Cerebellar nuclear complex (tissue), 1 donor: Measurements from ENCODE around the gene NOL7.

Experiments used
- DNase-seq, 2 experiments: peaks; one replicate each; lab custom pipeline; 2025; lab: John Stamatoyannopoulos, UW

The NOL7 gene

DNA sequence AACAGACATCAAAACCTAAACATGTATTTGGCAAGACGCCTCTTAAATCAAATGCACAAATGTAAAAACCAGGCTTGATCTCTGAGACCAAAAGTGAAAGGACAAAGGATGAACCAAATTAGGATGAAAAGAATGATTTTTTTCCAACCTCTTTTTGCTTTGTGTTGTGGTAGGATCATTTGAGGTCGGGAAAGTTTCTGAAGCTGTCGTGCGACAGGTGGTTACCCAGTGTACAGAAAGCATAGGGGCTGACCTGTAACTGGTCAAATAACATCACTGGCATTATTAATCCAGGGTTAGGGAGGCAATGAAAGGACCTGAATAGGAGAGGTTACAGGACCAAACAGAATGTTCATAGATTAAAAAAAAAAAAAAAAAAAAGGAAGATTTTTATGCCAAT is 18.1 kb upstream of the NOL7 start:
- DNase-seq: no peak

DNA sequence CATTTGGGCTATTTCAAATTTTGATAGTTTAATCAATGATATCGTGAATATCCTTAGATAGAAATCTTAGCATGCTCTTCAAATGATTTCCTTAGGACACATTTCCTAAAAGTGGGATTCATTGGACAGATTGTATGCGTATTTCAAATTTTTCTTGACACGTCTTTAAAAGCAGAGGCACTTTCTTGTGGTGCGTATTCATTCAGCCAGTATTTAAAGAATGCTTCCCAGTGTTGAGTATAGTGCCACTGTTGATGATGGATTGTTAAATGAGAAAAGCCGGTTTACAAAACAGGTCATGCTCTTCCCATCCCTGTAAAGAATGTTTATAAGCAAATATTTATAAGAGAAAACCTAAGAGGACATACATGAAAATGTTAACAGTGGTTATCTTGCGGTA is 15.1 kb upstream of the NOL7 start:
- DNase-seq: no peak

- DNase-seq: no peak
Measured at GRCh38 chr6:13604135-13604534, 11.0 kb upstream of the NOL7 start.

DNA sequence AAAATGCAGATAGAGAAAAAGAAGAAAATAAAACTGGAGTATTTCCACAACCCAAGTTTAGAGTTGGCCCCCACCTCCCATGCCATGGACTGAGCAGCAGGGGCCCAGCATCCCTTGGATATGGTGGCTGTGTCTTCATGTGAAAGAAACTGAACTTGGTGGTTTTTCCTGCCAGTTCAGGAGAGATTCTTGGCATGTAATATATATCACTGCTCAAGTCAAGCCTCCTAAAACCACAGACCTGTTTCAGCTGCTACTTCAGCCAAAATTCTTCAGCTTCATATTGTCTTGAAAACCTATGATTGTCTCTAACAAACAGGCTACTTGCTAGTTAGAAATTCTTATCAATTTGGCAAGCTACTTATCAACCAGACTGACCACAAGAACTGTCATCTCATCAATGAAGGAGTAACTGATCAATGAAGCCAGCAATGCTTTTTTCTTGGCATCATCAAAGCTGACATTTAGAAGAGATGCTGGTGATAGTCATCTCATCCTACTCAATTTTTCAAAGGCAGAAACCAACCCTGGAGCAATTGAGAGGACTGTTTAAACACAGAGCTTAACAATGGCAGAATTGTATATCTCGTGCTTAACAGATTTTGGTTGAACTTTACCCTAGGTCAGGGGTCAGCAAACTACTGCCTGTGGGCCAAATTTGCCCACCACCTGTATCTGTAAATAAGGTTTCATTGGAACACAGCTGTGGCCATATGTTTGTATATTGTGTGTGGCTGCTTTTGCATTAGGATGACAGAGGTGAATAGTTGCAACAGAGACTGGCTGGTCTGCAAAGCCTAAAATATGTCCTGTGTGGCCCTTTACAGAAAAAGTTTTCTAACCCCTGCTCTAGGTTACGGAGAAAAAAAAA is 10.4 kb upstream of the NOL7 start:
- no peak for DNase-seq

DNA sequence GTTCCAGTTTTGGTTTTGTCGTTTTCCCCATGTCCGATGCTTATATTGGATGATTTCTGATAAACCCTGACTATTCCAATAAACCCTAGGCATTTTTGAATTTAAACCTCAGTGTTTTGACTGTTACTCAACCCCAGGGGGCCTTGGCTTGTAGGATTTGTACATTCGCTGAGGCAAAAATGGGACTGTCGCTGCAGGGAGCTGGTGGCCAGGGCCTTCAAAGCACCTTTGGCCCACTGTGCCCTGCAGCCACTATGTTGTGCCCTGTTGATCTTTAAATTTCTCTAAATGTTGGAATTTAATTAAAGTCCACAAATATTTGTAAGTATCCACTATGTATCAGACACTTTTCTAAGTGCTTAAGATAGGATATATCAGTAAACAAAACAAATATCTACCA is 9.5 kb upstream of the NOL7 start:
- no peak for DNase-seq

DNA sequence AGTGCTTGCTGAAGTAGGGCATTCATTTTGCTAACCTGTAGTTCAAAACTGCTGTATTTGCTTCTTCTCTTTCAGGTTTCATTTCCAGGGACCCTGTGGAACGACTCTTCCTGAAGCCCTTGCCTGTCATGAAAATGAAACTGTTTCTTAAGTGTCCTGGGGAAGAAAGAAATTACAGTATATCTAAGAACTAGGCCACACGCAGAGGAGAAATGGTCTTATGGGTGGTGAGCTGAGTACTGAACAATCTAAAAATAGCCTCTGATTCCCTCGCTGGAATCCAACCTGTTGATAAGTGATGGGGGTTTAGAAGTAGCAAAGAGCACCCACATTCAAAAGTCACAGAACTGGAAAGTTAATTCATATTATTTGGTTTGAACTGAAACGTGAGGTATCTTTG is 3.4 kb upstream of the NOL7 start:
- no peak for DNase-seq

DNA sequence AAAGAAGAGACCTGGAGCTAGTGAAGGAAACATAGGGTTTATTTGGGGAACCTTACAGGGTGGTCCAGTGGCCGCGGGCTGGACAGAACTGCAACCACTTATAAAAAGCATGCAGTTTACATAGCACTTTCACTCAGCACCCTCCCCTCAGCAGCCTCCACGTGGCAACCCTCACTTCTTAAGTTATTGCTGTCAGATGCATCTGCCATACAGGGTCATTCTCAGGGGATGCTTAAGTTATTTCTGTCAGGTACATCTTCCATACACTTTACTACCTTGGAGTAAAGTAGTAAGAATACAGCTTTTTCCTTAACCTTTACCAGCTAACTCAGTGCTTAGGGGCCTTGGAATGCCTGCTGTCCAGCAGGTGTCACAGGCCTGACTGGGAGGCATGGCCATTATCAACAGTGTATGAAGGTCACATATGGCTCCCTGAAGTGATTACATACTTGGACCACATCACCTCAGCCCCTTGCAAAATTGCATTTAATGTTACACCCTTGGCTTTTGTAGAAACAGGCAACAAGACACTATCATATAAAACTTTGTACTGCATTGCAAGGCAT is 2.0 kb upstream of the NOL7 start:
- DNase-seq: no peak

- no peak for DNase-seq
Measured at GRCh38 chr6:13614126-13614925, 809 bp upstream of the NOL7 start.

GRCh38 chr6:13615792-13616120 is 621 bp downstream of the NOL7 start:
- no peak for DNase-seq

DNA sequence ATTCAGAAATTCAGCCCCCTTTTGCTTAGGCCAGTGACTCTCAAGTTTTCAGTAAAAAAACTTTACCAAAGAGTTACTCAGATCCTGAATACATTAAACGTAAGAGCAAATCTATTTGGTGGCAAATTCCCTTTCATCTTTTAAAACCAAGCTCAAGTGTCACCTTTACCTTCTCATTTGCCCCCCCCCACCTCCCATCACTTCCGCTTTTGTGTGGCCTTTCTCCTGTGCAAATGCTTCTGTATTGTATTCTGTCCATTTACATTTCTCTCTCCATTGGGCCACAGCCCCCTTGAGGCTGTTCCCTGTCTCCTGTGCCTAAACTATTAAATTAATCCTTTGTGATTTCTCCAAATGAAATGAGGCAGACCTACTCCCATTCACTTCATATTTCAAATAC is 1.9 kb downstream of the NOL7 start:
- no peak for DNase-seq

GRCh38 chr6:13624871-13625288 is 9.7 kb downstream of the NOL7 start:
- no peak for DNase-seq

GRCh38 chr6:13629459-13630116 is 14.5 kb downstream of the NOL7 start:
- no peak for DNase-seq

- no peak for DNase-seq
Measured at GRCh38 chr6:13630499-13630898, 15.4 kb downstream of the NOL7 start.

DNA sequence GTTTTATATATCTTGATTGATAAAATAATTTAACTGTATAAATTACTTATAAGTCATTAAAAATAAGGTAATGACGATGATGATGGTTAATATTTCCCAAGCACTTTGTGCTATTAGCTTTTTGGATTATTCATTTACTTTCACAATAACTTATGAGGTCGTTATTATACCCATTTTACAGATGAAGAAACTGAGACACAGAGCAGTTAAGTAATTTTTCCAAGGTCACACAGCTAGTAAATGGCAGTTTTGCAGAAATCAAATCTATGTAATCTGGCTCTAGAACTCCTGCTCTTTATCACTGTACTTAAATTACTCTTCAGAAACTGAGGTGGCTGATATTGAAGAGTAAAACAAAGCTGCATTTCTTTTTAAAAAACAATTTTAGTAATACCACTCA is 18.2 kb downstream of the NOL7 start:
- DNase-seq: no peak

- no peak for DNase-seq
Measured at GRCh38 chr6:13635948-13636658, 21.0 kb downstream of the NOL7 start.

DNA sequence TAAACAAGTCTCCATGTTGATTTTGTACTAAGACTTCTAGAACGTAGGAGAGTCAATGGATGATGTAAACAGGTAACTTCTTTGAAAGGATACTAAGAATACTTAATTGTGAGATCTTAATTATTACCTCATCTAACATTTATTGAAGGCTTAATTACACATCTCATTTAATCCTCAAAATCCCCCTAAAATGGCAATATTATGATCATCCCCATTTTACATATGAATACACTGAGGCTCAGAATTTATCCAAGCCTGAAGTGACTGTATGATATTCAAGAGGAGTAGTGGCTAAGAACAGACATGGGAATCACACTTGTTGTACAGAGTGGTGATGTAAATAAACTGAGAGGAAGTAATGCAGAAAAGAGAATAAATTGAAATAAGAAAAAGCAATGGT is 22.9 kb downstream of the NOL7 start:
- DNase-seq: no peak

- DNase-seq: no peak
Measured at GRCh38 chr6:13638626-13639025, 23.5 kb downstream of the NOL7 start.

DNA sequence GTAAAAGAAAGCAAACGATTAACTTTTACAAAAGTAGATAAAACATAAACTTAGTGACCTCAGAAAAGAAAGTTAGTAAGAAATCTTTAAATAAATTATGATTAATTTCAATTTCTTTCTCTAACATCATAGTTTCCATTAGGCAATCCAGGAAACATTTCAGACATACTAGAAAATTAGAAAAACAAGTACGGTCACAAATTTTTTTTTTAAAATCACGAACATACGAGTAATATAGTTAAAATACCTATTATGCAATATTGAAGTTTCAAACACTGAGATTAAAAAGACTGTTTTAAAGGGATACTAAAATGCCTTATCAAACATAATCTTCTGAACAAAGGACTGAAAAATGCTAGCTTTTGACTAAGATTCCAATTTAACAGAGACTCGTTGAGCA is 26.2 kb downstream of the NOL7 start:
- DNase-seq: no peak

DNA sequence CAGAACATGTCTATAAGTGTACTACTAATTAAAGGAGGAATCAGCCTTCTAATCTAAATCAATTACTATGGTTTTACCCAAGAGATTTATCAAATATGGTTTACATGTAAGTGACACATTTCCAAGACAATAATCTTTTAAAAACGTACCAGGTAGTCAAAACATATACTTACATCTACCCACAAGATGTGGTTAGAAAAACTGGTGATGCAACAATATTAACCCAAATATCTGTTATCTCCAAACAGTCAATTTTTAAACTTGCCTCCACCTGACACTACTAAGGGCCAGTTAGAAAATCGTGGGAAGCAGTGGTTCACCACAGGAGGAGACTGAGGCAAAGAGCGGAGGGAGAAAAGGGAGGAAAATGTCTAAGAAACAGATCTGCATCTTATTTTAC is 28.0 kb downstream of the NOL7 start:
- DNase-seq: no peak

- no peak for DNase-seq
Measured at GRCh38 chr6:13648850-13649249, 33.7 kb downstream of the NOL7 start.

DNA sequence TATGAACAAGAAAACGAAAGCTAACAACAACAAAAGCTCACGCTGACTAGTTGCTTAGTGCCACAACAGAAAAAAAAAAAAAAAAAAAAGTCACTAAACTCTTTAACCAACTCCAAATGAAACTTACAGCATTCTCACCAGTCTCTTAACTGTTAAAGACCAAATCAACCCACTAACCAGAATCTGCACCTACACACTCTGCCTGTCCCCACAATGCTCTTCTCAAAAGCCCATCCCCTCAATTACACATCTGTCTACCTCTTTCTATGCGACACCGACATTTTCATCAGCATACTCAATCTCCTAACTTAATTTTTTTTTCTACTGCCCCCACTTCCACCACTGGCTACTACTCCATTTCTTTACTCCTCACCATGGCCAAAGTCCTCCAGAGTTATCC is 34.3 kb downstream of the NOL7 start:
- no peak for DNase-seq

DNA sequence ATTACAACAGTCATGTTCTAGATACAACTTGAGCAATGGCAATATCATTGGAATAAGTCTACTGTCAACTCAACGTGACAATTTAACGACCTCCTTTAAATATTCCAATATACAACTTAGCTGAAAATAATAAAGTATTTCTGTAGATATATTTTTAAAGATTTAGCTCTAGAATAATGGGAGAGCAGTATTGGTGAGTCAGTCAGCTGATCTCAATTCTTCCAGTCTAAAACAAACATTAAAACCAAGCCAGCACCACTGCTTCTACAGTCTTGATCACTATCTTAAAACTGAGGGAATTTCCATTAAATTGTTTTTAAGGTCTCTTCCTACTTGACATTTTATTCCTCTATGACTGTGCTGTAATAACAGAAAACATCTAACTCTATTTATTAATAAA is 38.2 kb downstream of the NOL7 start:
- DNase-seq: no peak
